ENCODE results near the gene PACSIN2.

The PACSIN2 gene

DNA sequence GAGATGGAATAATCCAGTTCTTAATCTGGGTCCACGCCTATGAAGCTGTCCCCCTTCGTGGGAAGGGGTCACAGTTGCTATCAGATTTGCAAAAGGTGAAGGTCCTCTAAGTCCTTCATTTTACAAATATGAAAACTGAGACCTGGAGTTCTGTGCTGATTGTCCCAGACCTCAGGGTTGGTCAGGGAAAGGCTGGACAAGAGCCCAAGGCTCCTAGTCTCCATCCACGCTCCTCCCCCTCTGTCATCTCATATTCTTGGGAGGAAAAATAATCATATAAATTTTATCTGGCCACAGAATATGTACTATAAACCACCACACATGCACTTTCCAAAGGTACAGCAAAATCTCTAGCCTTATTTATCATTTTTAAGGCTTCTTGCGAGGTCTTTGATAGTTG lies 5.5 kb downstream of the PACSIN2 start:
- H3K27ac ChIP-seq, result no peak overlapping the region
- TF ChIP-seq ZFX (IDR thresholded peaks at IDR 0.05; ENCODE audit: borderline replicate concordance), result no peak
- no peak for TF ChIP-seq CTCF (IDR thresholded peaks at IDR 0.05)

GRCh38 chr22:43008921-43009320 lies 6.0 kb downstream of the PACSIN2 start:
- no peak for TF ChIP-seq CTCF (IDR thresholded peaks at IDR 0.05)
- TF ChIP-seq ZFX (IDR thresholded peaks at IDR 0.05; ENCODE audit: borderline replicate concordance), result no peak
- H3K27ac ChIP-seq, result no peak overlapping the region

DNA sequence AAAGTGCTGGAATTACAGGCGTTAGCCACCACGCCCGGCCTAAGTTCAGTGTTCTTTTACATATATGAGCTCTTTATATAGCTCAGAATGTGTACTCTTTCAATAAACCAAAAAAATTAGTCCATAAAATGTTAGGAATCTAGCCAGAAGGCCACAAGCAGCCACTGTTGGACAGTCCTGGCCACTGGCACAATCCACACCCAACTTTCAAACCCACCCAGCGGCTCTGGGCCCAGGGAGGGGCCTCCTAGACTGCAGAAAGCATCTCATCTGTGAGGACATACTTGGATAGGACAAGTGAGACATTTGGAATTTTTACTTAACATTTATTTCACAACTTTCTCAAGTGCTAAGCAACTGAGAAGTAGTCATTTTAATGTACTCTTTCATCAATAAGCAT lies 6.4 kb downstream of the PACSIN2 start:
- H3K27ac ChIP-seq, result no peak overlapping the region
- no peak for TF ChIP-seq ZFX (IDR thresholded peaks at IDR 0.05; ENCODE audit: borderline replicate concordance)
- TF ChIP-seq CTCF (IDR thresholded peaks at IDR 0.05), result no peak

- TF ChIP-seq CTCF (IDR thresholded peaks at IDR 0.05) (no peak), ZFX (IDR thresholded peaks at IDR 0.05; ENCODE audit: borderline replicate concordance) (no peak)
- H3K27ac ChIP-seq, result no peak overlapping the region
These were observed 7.3 kb downstream of the PACSIN2 start for GRCh38 chr22:43007519-43008102.

GRCh38 chr22:43006753-43007152 lies 8.2 kb downstream of the PACSIN2 start:
- TF ChIP-seq ZFX (IDR thresholded peaks at IDR 0.05; ENCODE audit: borderline replicate concordance) (no peak), CTCF (IDR thresholded peaks at IDR 0.05) (no peak)
- H3K27ac ChIP-seq, result no peak overlapping the region

DNA sequence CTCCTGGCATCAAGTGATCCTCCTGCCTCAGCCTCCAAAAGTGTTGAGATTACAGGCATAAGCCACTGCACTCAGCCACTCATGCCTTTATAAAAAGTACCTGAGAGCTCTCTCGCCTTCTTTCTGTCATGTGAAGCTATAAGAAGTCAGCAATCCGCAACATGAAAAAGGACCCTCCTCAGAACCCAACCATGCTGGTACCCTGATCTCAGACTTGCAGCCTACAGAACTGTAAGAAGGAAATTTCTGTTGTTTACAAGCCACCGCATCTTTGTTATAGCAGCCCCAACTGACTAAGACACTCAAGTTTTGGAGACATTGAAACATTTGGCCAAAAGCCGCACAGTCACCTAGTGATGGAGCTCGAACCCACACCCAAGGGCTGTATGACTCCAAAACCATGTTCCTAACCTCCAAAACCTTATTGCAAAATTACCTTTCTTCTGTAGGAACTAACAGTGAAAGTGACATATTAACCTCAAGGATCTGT lies 8.9 kb downstream of the PACSIN2 start:
- H3K27ac ChIP-seq, result no peak overlapping the region
- TF ChIP-seq CTCF (IDR thresholded peaks at IDR 0.05) (no peak), ZFX (IDR thresholded peaks at IDR 0.05; ENCODE audit: borderline replicate concordance) (no peak)

DNA sequence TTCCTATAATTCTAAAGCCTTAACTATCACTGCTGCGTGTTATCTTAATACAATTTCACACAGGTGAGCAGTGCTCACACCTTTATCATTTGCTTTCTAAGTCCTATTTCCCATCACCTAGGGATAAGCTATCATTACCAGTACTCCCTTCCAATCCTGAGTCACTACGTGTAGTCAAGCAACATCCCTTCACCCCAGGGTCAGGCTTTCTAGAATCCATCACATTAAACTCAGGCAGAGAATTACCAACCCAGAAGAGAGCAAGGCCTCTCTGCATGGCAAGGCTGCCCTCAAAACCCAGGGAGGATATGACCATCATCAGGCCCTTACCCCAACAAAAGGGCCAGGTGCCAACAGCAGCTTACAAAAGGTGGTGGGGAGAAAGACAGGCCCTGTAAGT lies 9.8 kb downstream of the PACSIN2 start:
- TF ChIP-seq ZFX (IDR thresholded peaks at IDR 0.05; ENCODE audit: borderline replicate concordance) (no peak), CTCF (IDR thresholded peaks at IDR 0.05) (no peak)
- no peak overlapping the region for H3K27ac ChIP-seq
